ENCODE data around the gene OR8A1. TPM values are rescaled to one million over a fixed set of nuclear protein-coding genes. Genes with fewer than 3 reads are reported as not detected.
"Not testable (repeated sequence)": the region's sequence is repeated elsewhere in the genome, so short reads cannot be mapped to it uniquely, and the experiment has no call there.

The OR8A1 gene
- total RNA-seq, 2 donors from 2014 or later, result not detected

- no peaks in the 10 kb centered on the region for H3K9me3 ChIP-seq
- 54 to 57% methylated on average over 5 of the region's 5 CpGs for WGBS, 2 donors
- DNase-seq (no peak), ATAC-seq (no peak)
- no peak overlapping the region for H3K4me3 ChIP-seq
- H3K36me3 ChIP-seq (replicated peaks in 1 of 2; ENCODE audit: insufficient read depth in 1 of 2, low read depth in 2 of 2), result no peaks in the 10 kb centered on the region
- intact Hi-C loops (cut with DNase I), result no loop called here
- H3K27me3 ChIP-seq, result no peaks in the 10 kb centered on the region
- no peak overlapping the region for H3K27ac ChIP-seq
- TF ChIP-seq POLR2A (IDR thresholded peaks at IDR 0.05) (no peak), CTCF (IDR thresholded peaks at IDR 0.05) (no peak)
- H3K4me1 ChIP-seq, result no peaks in the 10 kb centered on the region
These were observed 31.0 kb downstream of the OR8A1 start for GRCh38 chr11:124600621-124601320.

DNA sequence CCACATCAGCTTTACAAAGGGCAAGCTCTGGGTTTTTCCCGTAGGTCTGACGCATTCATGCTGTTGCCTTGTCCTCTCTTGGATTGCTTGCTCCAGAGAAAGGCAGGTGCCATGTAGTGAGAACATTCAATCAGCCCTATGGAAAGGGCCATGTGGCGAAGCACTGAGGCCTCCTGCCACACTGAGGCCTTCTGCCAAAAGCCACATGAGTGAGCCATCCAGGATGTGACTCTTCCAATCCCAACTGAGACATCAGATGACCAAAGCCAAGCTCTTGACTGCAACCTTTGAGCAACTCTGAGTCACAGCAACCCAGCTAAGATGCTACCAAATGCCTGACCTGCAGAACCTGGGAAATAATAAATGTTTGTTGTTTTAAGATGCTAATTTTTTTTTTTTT is 32.4 kb downstream of the OR8A1 start:
- TF ChIP-seq POLR2A (IDR thresholded peaks at IDR 0.05) (no peak), CTCF (IDR thresholded peaks at IDR 0.05) (no peak)
- no peaks in the 10 kb centered on the region for H3K36me3 ChIP-seq (replicated peaks in 1 of 2; ENCODE audit: insufficient read depth in 1 of 2, low read depth in 2 of 2)
- H3K27me3 ChIP-seq, result no peaks in the 10 kb centered on the region
- intact Hi-C loops (cut with DNase I), result no loop called here
- no peak overlapping the region for H3K27ac ChIP-seq
- H3K4me1 ChIP-seq, result no peaks in the 10 kb centered on the region
- H3K9me3 ChIP-seq, result no peaks in the 10 kb centered on the region
- WGBS, 2 donors, result 65 to 77% methylated on average over 3 of the region's 3 CpGs
- ATAC-seq, result no peak
- no peak overlapping the region for H3K4me3 ChIP-seq
- no peak for DNase-seq

DNA sequence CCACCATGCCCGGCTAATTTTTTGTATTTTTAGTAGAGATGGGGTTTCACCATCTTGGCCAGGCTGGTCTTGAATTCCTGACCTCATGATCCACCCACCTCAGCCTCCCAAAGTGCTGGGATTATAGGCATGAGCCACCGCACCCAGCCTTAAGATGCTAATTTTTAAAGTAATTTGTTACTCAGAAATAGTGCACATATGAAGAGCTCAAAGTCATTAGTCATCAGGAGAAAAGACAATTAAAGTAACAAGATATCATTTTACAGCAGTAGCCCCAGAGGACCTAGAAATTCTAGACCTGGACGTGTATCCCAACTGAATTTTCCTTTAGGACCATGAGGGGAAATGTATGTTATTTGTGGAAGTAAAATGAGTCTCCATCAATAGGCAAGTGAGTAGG is 32.9 kb downstream of the OR8A1 start:
- ATAC-seq; DNase-seq; intact Hi-C loops (cut with DNase I); H3K27ac ChIP-seq; H3K36me3 ChIP-seq (replicated peaks in 1 of 2; ENCODE audit: insufficient read depth in 1 of 2, low read depth in 2 of 2); H3K27me3 ChIP-seq; H3K4me1 ChIP-seq; H3K9me3 ChIP-seq; H3K4me3 ChIP-seq: not testable (repeated sequence)
- 55 to 59% methylated on average over 3 of the region's 3 CpGs for WGBS, 2 donors

GRCh38 chr11:124605719-124606118 is 35.9 kb downstream of the OR8A1 start:
- ATAC-seq (no peak), DNase-seq (peak in 1 of 4 donors; percentile 12)
- Histone ChIP-seq H3K9me3 (no peaks in the 10 kb centered on the region), H3K27ac (no peak overlapping the region), H3K27me3 (no peaks in the 10 kb centered on the region), H3K36me3 (replicated peaks in 1 of 2; ENCODE audit: insufficient read depth in 1 of 2, low read depth in 2 of 2) (no peaks in the 10 kb centered on the region), H3K4me1 (no peaks in the 10 kb centered on the region), H3K4me3 (no peak overlapping the region)
- 60 to 79% methylated on average over 3 of the region's 3 CpGs for WGBS, 2 donors
- no peak for TF ChIP-seq CTCF (IDR thresholded peaks at IDR 0.05)
- TF ChIP-seq POLR2A (IDR thresholded peaks at IDR 0.05), result no peak
- intact Hi-C loops (cut with DNase I), result no loop called here

- Histone ChIP-seq H3K27ac (no peak overlapping the region), H3K9me3 (no peaks in the 10 kb centered on the region), H3K27me3 (no peaks in the 10 kb centered on the region), H3K4me1 (no peaks in the 10 kb centered on the region), H3K4me3 (no peak overlapping the region), H3K36me3 (replicated peaks in 1 of 2; ENCODE audit: insufficient read depth in 1 of 2, low read depth in 2 of 2) (no peaks in the 10 kb centered on the region)
- DNase-seq, result no peak
- ATAC-seq, result no peak
- intact Hi-C loops (cut with DNase I), result no loop called here
- TF ChIP-seq CTCF (IDR thresholded peaks at IDR 0.05) (no peak), POLR2A (IDR thresholded peaks at IDR 0.05) (no peak)
These were observed 38.4 kb downstream of the OR8A1 start for GRCh38 chr11:124608147-124608546.

Measured in body of pancreas (tissue), 4 donors.